GM12864 (cell line): ENCODE results near the gene ARMH1.
"Not testable (repeated sequence)": the region's sequence is repeated elsewhere in the genome, so short reads cannot be mapped to it uniquely, and the experiment has no call there.

Source experiments
- DNase-seq: peaks from one replicate; pipeline ENCODE4 v3.0.0-alpha.2; 2011; ENCODE audit warnings: low read depth
- H3K4me3 ChIP-seq: 2 replicates; pipeline ENCODE4 v1.5.1; 2011; ENCODE audit warnings: mild to moderate bottlenecking, low read depth, low read length, control low read depth
- CTCF ChIP-seq: IDR thresholded peaks from 2 replicates; pipeline ENCODE4 v1.5.1; 2011; ENCODE audit warnings: low read depth, mild to moderate bottlenecking, moderate library complexity, low read length, control low read depth, inconsistent platforms; ENCODE audit errors: missing control alignments

Gene ARMH1

GRCh38 chr1:44730741-44731512 is 56.4 kb downstream of the ARMH1 start, which contains the start of gene RNU5D-1:
TSS of gene RNU5D-1 (minus strand) at chr1:44731170.
- no peak within 1 kb of the TSS; the same call in 1 of the 2 replicates for H3K4me3 ChIP-seq
- peak; percentile 82 for TF ChIP-seq CTCF
- peak; percentile 94 for DNase-seq

GRCh38 chr1:44733365-44733764 is 58.9 kb downstream of the ARMH1 start:
- no peak for TF ChIP-seq CTCF
- no peak overlapping the region for H3K4me3 ChIP-seq
- no peak for DNase-seq

GRCh38 chr1:44733784-44734183 is 59.3 kb downstream of the ARMH1 start:
- DNase-seq, result no peak
- no peak overlapping the region for H3K4me3 ChIP-seq
- TF ChIP-seq CTCF, result no peak

- H3K4me3 ChIP-seq, result no peak overlapping the region
- no peak for TF ChIP-seq CTCF
- DNase-seq, result no peak
Observed at GRCh38 chr1:44735992-44736391, 61.5 kb downstream of the ARMH1 start.

GRCh38 chr1:44738953-44739306 is 64.4 kb downstream of the ARMH1 start:
- peak overlapping the region; percentile 83 for H3K4me3 ChIP-seq
- not testable (repeated sequence) for DNase-seq

GRCh38 chr1:44739307-44740178 is 65.0 kb downstream of the ARMH1 start, which contains the start of gene KIF2C:
TSS of gene KIF2C (plus strand) at chr1:44739837. CDS start at chr1:44739933, 96 bp downstream.
- H3K4me3 ChIP-seq, result peak within 1 kb of the TSS; percentile 83
- TF ChIP-seq CTCF, result no peak
- DNase-seq, result peak; percentile 92

GRCh38 chr1:44740179-44740617 is 65.7 kb downstream of the ARMH1 start:
- peak overlapping the region; percentile 83 for H3K4me3 ChIP-seq
- no peak for TF ChIP-seq CTCF
- no peak for DNase-seq
